ENCODE results near the gene DIAPH1. TPM values are rescaled to one million over a fixed set of nuclear protein-coding genes. Genes with fewer than 3 reads are reported as not detected.

DIAPH1 gene
- total RNA-seq, 1 donor from 2014 or later = 20.4 TPM

GRCh38 chr5:141521244-141521781 is 97.5 kb downstream of the DIAPH1 start:
- peaks cover 3% of the 10 kb centered on the region for H3K36me3 ChIP-seq
- no peak overlapping the region for H2AFZ ChIP-seq (replicated peaks)
- H3K4me3 ChIP-seq = no peak overlapping the region
- TF ChIP-seq EZH2phosphoT487 (IDR thresholded peaks at IDR 0.05) (no peak), CTCF (IDR thresholded peaks at IDR 0.05) (no peak), EZH2 (IDR thresholded peaks at IDR 0.05) (no peak)
- peaks cover 58% of the 10 kb centered on the region for H3K36me3 Mint-ChIP-seq
- peak overlapping the region; percentile 14 for H3K4me3 Mint-ChIP-seq
- H3K27me3 ChIP-seq = no peaks in the 10 kb centered on the region
- no peaks in the 10 kb centered on the region for H3K27me3 Mint-ChIP-seq (ENCODE audit: insufficient read depth, low read depth)
- H3K79me2 ChIP-seq (ENCODE audit: low read depth) = no peaks in the 10 kb centered on the region
- H3K9me3 Mint-ChIP-seq = peaks cover 4% of the 10 kb centered on the region
- DNase-seq (ENCODE audit: low spot score) = peak; percentile 61
- H3K27ac Mint-ChIP-seq = peak overlapping the region; percentile 92
- no peaks in the 10 kb centered on the region for H4K20me1 ChIP-seq (ENCODE audit: low read depth)
- peaks cover 32% of the 10 kb centered on the region for H3F3A ChIP-seq (ENCODE audit: low read depth)
- H3K4me1 ChIP-seq = peaks cover 28% of the 10 kb centered on the region
- H3K27ac ChIP-seq = peak overlapping the region; percentile 61
- peaks cover 75% of the 10 kb centered on the region for H3K4me1 Mint-ChIP-seq
- no peaks in the 10 kb centered on the region for H3K9me3 ChIP-seq (ENCODE audit: low read depth)
- H3K9ac ChIP-seq = no peak overlapping the region
- peak overlapping the region; percentile 13 for H3K4me2 ChIP-seq

- Histone ChIP-seq H3K79me2 (ENCODE audit: low read depth) (no peaks in the 10 kb centered on the region), H2AFZ (replicated peaks) (no peak overlapping the region), H3K4me3 (no peak overlapping the region), H3K9me3 (ENCODE audit: low read depth) (no peaks in the 10 kb centered on the region), H3K36me3 (peaks cover 3% of the 10 kb centered on the region), H3K27ac (no peak overlapping the region), H3K4me2 (no peak overlapping the region), H4K20me1 (ENCODE audit: low read depth) (no peaks in the 10 kb centered on the region), H3K27me3 (no peaks in the 10 kb centered on the region), H3K4me1 (peaks cover 39% of the 10 kb centered on the region), H3F3A (ENCODE audit: low read depth) (peaks cover 36% of the 10 kb centered on the region), H3K9ac (no peak overlapping the region)
- Mint-ChIP-seq H3K9me3 (peaks cover 4% of the 10 kb centered on the region), H3K27ac (no peak overlapping the region), H3K36me3 (peaks cover 62% of the 10 kb centered on the region), H3K4me1 (peaks cover 81% of the 10 kb centered on the region), H3K27me3 (ENCODE audit: insufficient read depth, low read depth) (no peaks in the 10 kb centered on the region), H3K4me3 (no peak overlapping the region)
- TF ChIP-seq EZH2 (IDR thresholded peaks at IDR 0.05) (no peak), EZH2phosphoT487 (IDR thresholded peaks at IDR 0.05) (no peak), CTCF (IDR thresholded peaks at IDR 0.05) (no peak)
- DNase-seq (ENCODE audit: low spot score) = no peak
Measured at GRCh38 chr5:141519605-141520565, 98.9 kb downstream of the DIAPH1 start.

- H3K9me3 Mint-ChIP-seq = no peaks in the 10 kb centered on the region
- Histone ChIP-seq H3K27ac (no peak overlapping the region), H3K4me3 (no peak overlapping the region), H3K9ac (no peak overlapping the region), H3K9me3 (ENCODE audit: low read depth) (no peaks in the 10 kb centered on the region), H2AFZ (replicated peaks) (no peak overlapping the region), H4K20me1 (ENCODE audit: low read depth) (no peaks in the 10 kb centered on the region), H3K4me1 (peaks cover 41% of the 10 kb centered on the region), H3F3A (ENCODE audit: low read depth) (peaks cover 44% of the 10 kb centered on the region), H3K4me2 (no peak overlapping the region), H3K36me3 (peaks cover 3% of the 10 kb centered on the region), H3K27me3 (no peaks in the 10 kb centered on the region), H3K79me2 (ENCODE audit: low read depth) (no peaks in the 10 kb centered on the region)
- peaks cover 56% of the 10 kb centered on the region for H3K36me3 Mint-ChIP-seq
- H3K27ac Mint-ChIP-seq = no peak overlapping the region
- no peak overlapping the region for H3K4me3 Mint-ChIP-seq
- peaks cover 82% of the 10 kb centered on the region for H3K4me1 Mint-ChIP-seq
- DNase-seq (ENCODE audit: low spot score) = no peak
- peaks cover 3% of the 10 kb centered on the region for H3K27me3 Mint-ChIP-seq (ENCODE audit: insufficient read depth, low read depth)
- TF ChIP-seq EZH2 (IDR thresholded peaks at IDR 0.05) (no peak), EZH2phosphoT487 (IDR thresholded peaks at IDR 0.05) (no peak), CTCF (IDR thresholded peaks at IDR 0.05) (no peak)
Measured at GRCh38 chr5:141518618-141519015, 100.2 kb downstream of the DIAPH1 start.

Measured in neural progenitor cell (in vitro differentiated cells).